ENCODE results near the gene UBAC1. TPM values are rescaled to one million over a fixed set of nuclear protein-coding genes. Genes with fewer than 3 reads are reported as not detected.

The UBAC1 gene
- total and polyA plus RNA-seq, 10 of the 15 experiments (the other 5 are each of a cell fraction or from before 2014, with no cell fraction given) = 16.7 to 54.6 (median 38.5) TPM

DNA sequence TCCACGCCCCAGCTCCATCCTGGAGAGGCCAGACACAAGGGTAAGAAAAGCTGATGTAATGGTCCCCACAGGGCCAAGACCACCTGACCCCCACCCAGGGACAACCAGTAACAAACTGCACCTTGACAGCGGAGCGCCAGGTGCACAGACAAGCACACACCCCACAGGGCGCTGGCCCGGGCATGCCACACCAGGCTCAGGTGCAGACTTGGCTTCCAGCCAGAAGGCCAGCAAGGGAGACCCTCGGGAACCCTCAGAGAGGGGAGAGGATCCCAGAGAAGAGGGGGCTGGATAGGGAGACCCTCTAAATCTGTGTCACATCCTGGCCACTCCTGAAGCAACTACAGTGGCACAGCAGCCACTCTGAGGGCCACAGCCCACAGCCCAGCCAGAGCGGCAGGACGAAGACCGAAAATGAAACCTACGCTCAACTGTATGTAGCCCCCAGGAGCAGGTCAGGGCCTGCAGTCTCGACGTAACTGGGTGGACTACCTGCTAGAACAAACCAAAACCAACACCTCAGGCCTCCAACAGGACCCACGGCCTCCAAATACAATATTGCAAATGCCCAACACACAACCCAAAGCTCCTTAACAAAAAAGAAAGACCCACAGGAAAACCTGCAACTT, 72.3 kb downstream of the UBAC1 start:
- Histone ChIP-seq H3K36me3 (ENCODE audit: control insufficient read depth in 2 of 2, insufficient read depth in 2 of 2, low read length in 1 of 2) (peaks cover 0 to 5% of the 10 kb centered on the region in 2 experiments; a peak in 2 of 4 replicates), H3K27ac (ENCODE audit: control insufficient read depth, insufficient read depth) (no peak overlapping the region), H3K79me2 (ENCODE audit: control insufficient read depth, insufficient read depth, low read length) (peaks cover 44% of the 10 kb centered on the region), H3K4me3 (no peak overlapping the region), H2AFZ (ENCODE audit: control insufficient read depth, low read depth, low read length) (no peak overlapping the region), H3K27me3 (replicated peaks in 1 of 2; ENCODE audit: control insufficient read depth in 2 of 2, insufficient read depth in 2 of 2, low read length in 1 of 2) (no peaks in the 10 kb centered on the region), H3K4me2 (ENCODE audit: control insufficient read depth, insufficient read depth) (peak overlapping the region; percentile 13; the same call in 1 of the 2 replicates), H3K4me1 (ENCODE audit: control insufficient read depth, insufficient read depth, low read length) (peaks cover 20% of the 10 kb centered on the region), H3K9me3 (replicated peaks; ENCODE audit: control insufficient read depth, insufficient read depth, low read length) (no peaks in the 10 kb centered on the region), H3K9ac (ENCODE audit: control insufficient read depth, insufficient read depth, low read length) (no peak overlapping the region), H4K20me1 (ENCODE audit: control insufficient read depth, insufficient read depth) (no peaks in the 10 kb centered on the region; the same call in 1 of the 2 replicates)
- in situ Hi-C loops (cut with MboI) = no loop called here
- no peak for DNase-seq (ENCODE audit: low read depth, low spot score)
- ChIA-PET POLR2A (interaction anchor here (0.6 kb wide), 1 partner anchor 19 kb away, joined by 4 read pairs; the partner anchor contains the start of gene CAMSAP1), CTCF (no interaction called here), SMC1A (ENCODE audit: uncharacterized antibody, unreplicated experiment) (no interaction called here), RAD21 (ENCODE audit: unreplicated experiment) (no interaction called here)
- 88% methylated on average over 13 of the region's 13 CpGs for WGBS (ENCODE audit: insufficient coverage, insufficient replicate concordance, low lambda C conversion rate, missing lambda C conversion rate)
- TF ChIP-seq ZZZ3 (IDR thresholded peaks at IDR 0.05; ENCODE audit: control insufficient read depth, insufficient read length, low read depth) (no peak), NR2C1 (IDR thresholded peaks at IDR 0.05) (no peak), CREM (IDR thresholded peaks at IDR 0.05; ENCODE audit: low read depth) (no peak), IKZF2 (IDR thresholded peaks at IDR 0.05) (no peak), STAT1 (conservative IDR thresholded peaks at IDR 0.05) (no peak), YBX1 (IDR thresholded peaks at IDR 0.05) (no peak), NFIC (IDR thresholded peaks at IDR 0.05; ENCODE audit: low read depth, low read length) (no peak), CBX3 (IDR thresholded peaks at IDR 0.05; ENCODE audit: borderline replicate concordance, low read depth) (no peak), ZNF207 (IDR thresholded peaks at IDR 0.05; ENCODE audit: borderline replicate concordance) (no peak), SMARCA5 (IDR thresholded peaks at IDR 0.05) (no peak), NFYA (IDR thresholded peaks at IDR 0.05; ENCODE audit: borderline replicate concordance, low read depth, low read length) (no peak), NFYB (IDR thresholded peaks at IDR 0.05; ENCODE audit: insufficient read depth, low read depth, low read length) (no peak)
- TF ChIP-seq, protein P1, sequence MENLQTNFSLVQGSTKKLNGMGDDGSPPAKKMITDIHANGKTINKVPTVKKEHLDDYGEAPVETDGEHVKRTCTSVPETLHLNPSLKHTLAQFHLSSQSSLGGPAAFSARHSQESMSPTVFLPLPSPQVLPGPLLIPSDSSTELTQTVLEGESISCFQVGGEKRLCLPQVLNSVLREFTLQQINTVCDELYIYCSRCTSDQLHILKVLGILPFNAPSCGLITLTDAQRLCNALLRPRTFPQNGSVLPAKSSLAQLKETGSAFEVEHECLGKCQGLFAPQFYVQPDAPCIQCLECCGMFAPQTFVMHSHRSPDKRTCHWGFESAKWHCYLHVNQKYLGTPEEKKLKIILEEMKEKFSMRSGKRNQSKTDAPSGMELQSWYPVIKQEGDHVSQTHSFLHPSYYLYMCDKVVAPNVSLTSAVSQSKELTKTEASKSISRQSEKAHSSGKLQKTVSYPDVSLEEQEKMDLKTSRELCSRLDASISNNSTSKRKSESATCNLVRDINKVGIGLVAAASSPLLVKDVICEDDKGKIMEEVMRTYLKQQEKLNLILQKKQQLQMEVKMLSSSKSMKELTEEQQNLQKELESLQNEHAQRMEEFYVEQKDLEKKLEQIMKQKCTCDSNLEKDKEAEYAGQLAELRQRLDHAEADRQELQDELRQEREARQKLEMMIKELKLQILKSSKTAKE (IDR thresholded peaks at IDR 0.05; ENCODE audit: low read depth, poor library complexity, severe bottlenecking) = no peak
- TF ChIP-seq, protein P2, sequence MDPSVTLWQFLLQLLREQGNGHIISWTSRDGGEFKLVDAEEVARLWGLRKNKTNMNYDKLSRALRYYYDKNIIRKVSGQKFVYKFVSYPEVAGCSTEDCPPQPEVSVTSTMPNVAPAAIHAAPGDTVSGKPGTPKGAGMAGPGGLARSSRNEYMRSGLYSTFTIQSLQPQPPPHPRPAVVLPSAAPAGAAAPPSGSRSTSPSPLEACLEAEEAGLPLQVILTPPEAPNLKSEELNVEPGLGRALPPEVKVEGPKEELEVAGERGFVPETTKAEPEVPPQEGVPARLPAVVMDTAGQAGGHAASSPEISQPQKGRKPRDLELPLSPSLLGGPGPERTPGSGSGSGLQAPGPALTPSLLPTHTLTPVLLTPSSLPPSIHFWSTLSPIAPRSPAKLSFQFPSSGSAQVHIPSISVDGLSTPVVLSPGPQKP (IDR thresholded peaks at IDR 0.05; ENCODE audit: low read depth, low read length) = no peak
- TF ChIP-seq, protein P3, sequence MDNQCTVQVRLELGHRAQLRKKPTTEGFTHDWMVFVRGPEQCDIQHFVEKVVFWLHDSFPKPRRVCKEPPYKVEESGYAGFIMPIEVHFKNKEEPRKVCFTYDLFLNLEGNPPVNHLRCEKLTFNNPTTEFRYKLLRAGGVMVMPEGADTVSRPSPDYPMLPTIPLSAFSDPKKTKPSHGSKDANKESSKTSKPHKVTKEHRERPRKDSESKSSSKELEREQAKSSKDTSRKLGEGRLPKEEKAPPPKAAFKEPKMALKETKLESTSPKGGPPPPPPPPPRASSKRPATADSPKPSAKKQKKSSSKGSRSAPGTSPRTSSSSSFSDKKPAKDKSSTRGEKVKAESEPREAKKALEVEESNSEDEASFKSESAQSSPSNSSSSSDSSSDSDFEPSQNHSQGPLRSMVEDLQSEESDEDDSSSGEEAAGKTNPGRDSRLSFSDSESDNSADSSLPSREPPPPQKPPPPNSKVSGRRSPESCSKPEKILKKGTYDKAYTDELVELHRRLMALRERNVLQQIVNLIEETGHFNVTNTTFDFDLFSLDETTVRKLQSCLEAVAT (IDR thresholded peaks at IDR 0.05) = no peak
- TF ChIP-seq, protein P4, sequence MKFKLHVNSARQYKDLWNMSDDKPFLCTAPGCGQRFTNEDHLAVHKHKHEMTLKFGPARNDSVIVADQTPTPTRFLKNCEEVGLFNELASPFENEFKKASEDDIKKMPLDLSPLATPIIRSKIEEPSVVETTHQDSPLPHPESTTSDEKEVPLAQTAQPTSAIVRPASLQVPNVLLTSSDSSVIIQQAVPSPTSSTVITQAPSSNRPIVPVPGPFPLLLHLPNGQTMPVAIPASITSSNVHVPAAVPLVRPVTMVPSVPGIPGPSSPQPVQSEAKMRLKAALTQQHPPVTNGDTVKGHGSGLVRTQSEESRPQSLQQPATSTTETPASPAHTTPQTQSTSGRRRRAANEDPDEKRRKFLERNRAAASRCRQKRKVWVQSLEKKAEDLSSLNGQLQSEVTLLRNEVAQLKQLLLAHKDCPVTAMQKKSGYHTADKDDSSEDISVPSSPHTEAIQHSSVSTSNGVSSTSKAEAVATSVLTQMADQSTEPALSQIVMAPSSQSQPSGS (IDR thresholded peaks at IDR 0.05; ENCODE audit: low read length) = no peak
- ATAC-seq = no peak
- BruUV-seq (replicated peaks) = no TSS peak
- FAIRE-seq = no peak
- intact Hi-C loops (cut with micrococcal nuclease; ENCODE audit: unreplicated experiment) = no loop called here
